ENCODE results near the gene PXYLP1. TPM values are rescaled to one million over a fixed set of nuclear protein-coding genes. Genes with fewer than 3 reads are reported as not detected.

Gene PXYLP1
- total and polyA plus RNA-seq, 9 of the 15 experiments (the other 6 are each of a cell fraction or from before 2014, with no cell fraction given) = 0.80 to 2.9 (median 1.3) TPM

DNA sequence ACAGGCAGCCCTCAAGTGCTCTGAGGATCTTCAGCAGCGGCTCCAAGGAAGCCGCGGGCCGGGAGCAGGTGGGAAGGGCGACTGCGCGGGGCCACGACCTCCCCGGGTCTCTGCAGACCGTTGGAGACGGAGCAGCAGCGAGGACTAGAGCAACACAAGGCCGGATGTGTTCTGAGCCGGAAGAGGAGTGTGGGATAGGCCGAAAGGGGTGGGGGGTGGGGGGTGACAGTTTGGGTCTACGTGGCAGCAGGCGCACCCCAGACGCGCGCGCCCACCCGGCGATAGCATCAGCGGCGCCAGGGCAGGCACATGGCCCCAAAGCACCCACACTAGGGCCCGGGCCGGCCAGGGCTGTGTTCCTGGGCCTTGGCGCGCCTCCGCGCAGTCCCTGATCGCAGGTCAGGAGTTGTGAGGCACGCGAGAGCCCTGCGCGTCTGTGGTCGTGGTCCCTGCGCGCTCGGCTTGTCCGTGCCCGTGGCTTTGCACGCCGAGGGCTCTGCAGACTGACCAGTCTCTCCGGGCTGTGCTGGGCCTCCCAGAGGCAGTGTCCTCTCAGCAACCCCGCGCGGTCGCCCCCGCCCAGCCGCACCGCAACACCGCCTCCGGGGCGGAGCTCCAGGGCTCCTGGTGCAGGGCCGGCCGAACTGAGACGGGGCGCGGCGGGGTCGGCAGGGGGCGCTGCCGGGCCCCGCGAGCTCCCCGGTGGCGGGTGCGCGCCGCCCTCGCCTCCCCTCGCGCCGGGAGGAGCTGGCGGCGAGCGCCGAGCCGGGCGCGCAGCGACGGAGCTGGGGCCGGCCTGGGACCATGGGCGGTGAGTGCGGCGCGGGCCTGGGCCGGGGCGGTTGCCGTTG, at the start of gene PXYLP1 (continued):
- no peak for TF ChIP-seq TFAM (CRISPR knock-in tag; conservative IDR thresholded peaks at IDR 0.05)
- TF ChIP-seq, protein P1, sequence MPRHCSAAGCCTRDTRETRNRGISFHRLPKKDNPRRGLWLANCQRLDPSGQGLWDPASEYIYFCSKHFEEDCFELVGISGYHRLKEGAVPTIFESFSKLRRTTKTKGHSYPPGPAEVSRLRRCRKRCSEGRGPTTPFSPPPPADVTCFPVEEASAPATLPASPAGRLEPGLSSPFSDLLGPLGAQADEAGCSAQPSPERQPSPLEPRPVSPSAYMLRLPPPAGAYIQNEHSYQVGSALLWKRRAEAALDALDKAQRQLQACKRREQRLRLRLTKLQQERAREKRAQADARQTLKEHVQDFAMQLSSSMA (CRISPR knock-in tag; IDR thresholded peaks at IDR 0.05) = no peak
- no peak for TF ChIP-seq POLR3A (IDR thresholded peaks at IDR 0.05; ENCODE audit: borderline replicate concordance, extremely low read depth, insufficient read depth, insufficient read length)
- TF ChIP-seq KLF16 (IDR thresholded peaks at IDR 0.05) = no peak
- TF ChIP-seq, protein P2, sequence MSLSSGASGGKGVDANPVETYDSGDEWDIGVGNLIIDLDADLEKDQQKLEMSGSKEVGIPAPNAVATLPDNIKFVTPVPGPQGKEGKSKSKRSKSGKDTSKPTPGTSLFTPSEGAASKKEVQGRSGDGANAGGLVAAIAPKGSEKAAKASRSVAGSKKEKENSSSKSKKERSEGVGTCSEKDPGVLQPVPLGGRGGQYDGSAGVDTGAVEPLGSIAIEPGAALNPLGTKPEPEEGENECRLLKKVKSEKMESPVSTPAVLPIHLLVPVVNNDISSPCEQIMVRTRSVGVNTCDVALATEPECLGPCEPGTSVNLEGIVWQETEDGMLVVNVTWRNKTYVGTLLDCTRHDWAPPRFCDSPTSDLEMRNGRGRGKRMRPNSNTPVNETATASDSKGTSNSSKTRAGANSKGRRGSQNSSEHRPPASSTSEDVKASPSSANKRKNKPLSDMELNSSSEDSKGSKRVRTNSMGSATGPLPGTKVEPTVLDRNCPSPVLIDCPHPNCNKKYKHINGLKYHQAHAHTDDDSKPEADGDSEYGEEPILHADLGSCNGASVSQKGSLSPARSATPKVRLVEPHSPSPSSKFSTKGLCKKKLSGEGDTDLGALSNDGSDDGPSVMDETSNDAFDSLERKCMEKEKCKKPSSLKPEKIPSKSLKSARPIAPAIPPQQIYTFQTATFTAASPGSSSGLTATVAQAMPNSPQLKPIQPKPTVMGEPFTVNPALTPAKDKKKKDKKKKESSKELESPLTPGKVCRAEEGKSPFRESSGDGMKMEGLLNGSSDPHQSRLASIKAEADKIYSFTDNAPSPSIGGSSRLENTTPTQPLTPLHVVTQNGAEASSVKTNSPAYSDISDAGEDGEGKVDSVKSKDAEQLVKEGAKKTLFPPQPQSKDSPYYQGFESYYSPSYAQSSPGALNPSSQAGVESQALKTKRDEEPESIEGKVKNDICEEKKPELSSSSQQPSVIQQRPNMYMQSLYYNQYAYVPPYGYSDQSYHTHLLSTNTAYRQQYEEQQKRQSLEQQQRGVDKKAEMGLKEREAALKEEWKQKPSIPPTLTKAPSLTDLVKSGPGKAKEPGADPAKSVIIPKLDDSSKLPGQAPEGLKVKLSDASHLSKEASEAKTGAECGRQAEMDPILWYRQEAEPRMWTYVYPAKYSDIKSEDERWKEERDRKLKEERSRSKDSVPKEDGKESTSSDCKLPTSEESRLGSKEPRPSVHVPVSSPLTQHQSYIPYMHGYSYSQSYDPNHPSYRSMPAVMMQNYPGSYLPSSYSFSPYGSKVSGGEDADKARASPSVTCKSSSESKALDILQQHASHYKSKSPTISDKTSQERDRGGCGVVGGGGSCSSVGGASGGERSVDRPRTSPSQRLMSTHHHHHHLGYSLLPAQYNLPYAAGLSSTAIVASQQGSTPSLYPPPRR (CRISPR knock-in tag; IDR thresholded peaks at IDR 0.05; ENCODE audit: borderline replicate concordance) = no peak
- TF ChIP-seq CBX1 (IDR thresholded peaks at IDR 0.05; ENCODE audit: low read depth) = no peak; the same call in 1 of the 2 replicates
- TF ChIP-seq KDM5B (IDR thresholded peaks at IDR 0.05; ENCODE audit: insufficient replicate concordance, low read depth, low read length) = peak; percentile 85
- TF ChIP-seq SAFB2 (IDR thresholded peaks at IDR 0.05; ENCODE audit: borderline replicate concordance, low read depth, low read length, severe bottlenecking) = no peak
- TF ChIP-seq ZNF316 (IDR thresholded peaks at IDR 0.05) = no peak
- peak; percentile 80 for TF ChIP-seq POLR2A (conservative IDR thresholded peaks at IDR 0.05)
- TF ChIP-seq JUN (IDR thresholded peaks at IDR 0.05; ENCODE audit: borderline replicate concordance, low read depth, low read length) = no peak
- TF ChIP-seq JUN (CRISPR knock-in tag; IDR thresholded peaks at IDR 0.05; ENCODE audit: borderline replicate concordance) = 0 out of 2 replicates have a peak, but pooled peaks have one; percentile 22
- TF ChIP-seq ZNF696 (CRISPR knock-in tag; conservative IDR thresholded peaks at IDR 0.05) = no peak
- TF ChIP-seq ZBTB7A (IDR thresholded peaks at IDR 0.05; ENCODE audit: borderline replicate concordance, control insufficient read depth, low read depth, low read length) = peak; percentile 24; the same call in 1 of the 2 replicates
- no peak for TF ChIP-seq NFIC (IDR thresholded peaks at IDR 0.05)
- no peak for TF ChIP-seq ZNF184 (CRISPR knock-in tag; IDR thresholded peaks at IDR 0.05)
- TF ChIP-seq, protein P3, sequence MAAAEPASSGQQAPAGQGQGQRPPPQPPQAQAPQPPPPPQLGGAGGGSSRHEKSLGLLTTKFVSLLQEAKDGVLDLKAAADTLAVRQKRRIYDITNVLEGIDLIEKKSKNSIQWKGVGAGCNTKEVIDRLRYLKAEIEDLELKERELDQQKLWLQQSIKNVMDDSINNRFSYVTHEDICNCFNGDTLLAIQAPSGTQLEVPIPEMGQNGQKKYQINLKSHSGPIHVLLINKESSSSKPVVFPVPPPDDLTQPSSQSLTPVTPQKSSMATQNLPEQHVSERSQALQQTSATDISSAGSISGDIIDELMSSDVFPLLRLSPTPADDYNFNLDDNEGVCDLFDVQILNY (CRISPR knock-in tag; IDR thresholded peaks at IDR 0.05) = no peak
- no peak for TF ChIP-seq PYGO2 (tag; IDR thresholded peaks at IDR 0.05)
- peak; percentile 81 for TF ChIP-seq CCNT2 (IDR thresholded peaks at IDR 0.05; ENCODE audit: borderline replicate concordance, extremely low read depth, insufficient read length, low read depth, low read length)
- no peak for TF ChIP-seq HDAC6 (IDR thresholded peaks at IDR 0.05; ENCODE audit: low read depth, low read length)
- no peak for TF ChIP-seq CAMTA2 (CRISPR knock-in tag; conservative IDR thresholded peaks at IDR 0.05)
- TF ChIP-seq SOX6 (IDR thresholded peaks at IDR 0.05) = peak; percentile 39; the same call in 1 of the 2 replicates
- TF ChIP-seq NCOA4 (IDR thresholded peaks at IDR 0.05; ENCODE audit: partially characterized antibody) = no peak

All from K562 (cell line).